Lower lobe of right lung (tissue), 2 donors: ENCODE data around the gene OR4K13. TPM values are rescaled to one million over a fixed set of nuclear protein-coding genes. Genes with fewer than 3 reads are reported as not detected.

Experiments
- ATAC-seq, 2 donors: fragments of 200-7000 bp; cut with Tn5 transposase; one replicate each; pipeline ENCODE4 v1.9.1; 2020 to 2022; ENCODE audit warnings: mild to moderate bottlenecking in 2 of 2, moderate library complexity in 2 of 2
- DNase-seq: peaks from one replicate; pipeline ENCODE4 v3.0.0-alpha.2; 2020
- H3K27ac ChIP-seq: fragments of 200-600 bp; one replicate; pipeline ENCODE4 v1.8.0; 2022
- H3K27me3 ChIP-seq: fragments of 200-600 bp; one replicate; pipeline ENCODE4 v1.8.0; 2022; ENCODE audit warnings: low read depth
- H3K36me3 ChIP-seq: fragments of 200-600 bp; one replicate; pipeline ENCODE4 v1.8.0; 2022; ENCODE audit warnings: mild to moderate bottlenecking
- H3K4me1 ChIP-seq: fragments of 200-600 bp; one replicate; pipeline ENCODE4 v1.8.0; 2022
- H3K4me3 ChIP-seq: fragments of 200-600 bp; one replicate; pipeline ENCODE4 v1.8.0; 2022; ENCODE audit warnings: mild to moderate bottlenecking
- H3K9me3 ChIP-seq: fragments of 200-600 bp; one replicate; pipeline ENCODE4 v1.8.0; 2022
- CTCF ChIP-seq: fragments of 200-600 bp; IDR thresholded peaks from one replicate; pipeline ENCODE4 v1.8.0; 2022; ENCODE audit warnings: antibody characterized with exemption, mild to moderate bottlenecking
- intact Hi-C: fragments of 100-400 bp; cut with DNase I; formaldehyde crosslinking; loops from one replicate; pipeline ENCODE4 v1.11.0; 2022
- total RNA-seq: library from RNA; stranded (reverse); fragmentation: NEBNext Ultra II Directional; extraction: Animal tissue kit (Norgen Biotek cat#: 25700); gene quantifications from one replicate; pipeline ENCODE4 v1.2.1, GENCODE V29; 2021
- donor health status: DM: no; HTN: yes; CAD: no; lungs with severe emphysema.

The OR4K13 gene
- total RNA-seq, 1 donor from 2014 or later = not detected

- no peak for DNase-seq
- H3K27ac ChIP-seq = no peak overlapping the region
- TF ChIP-seq CTCF = no peak
- intact Hi-C loops = no loop called here
- H3K9me3 ChIP-seq = no peaks in the 10 kb centered on the region
- H3K4me1 ChIP-seq = no peaks in the 10 kb centered on the region
- no peak for ATAC-seq
- no peak overlapping the region for H3K4me3 ChIP-seq
- no peaks in the 10 kb centered on the region for H3K36me3 ChIP-seq
- no peaks in the 10 kb centered on the region for H3K27me3 ChIP-seq
These were observed 42.4 kb downstream of the OR4K13 start for GRCh38 chr14:19993438-19993837.

Other genes with a start within 250 kb of the OR4K13 start
- gene OR4N2, start 232.3 kb downstream of the OR4K13 start, total RNA-seq = not detected
- gene OR4K2, start 160.9 kb downstream of the OR4K13 start, total RNA-seq = not detected
- not detected for gene OR4K5, start 115.4 kb downstream of the OR4K13 start, total RNA-seq
- gene OR4K1, start 105.1 kb downstream of the OR4K13 start, total RNA-seq = not detected
- not detected for gene OR4K15, start 60.4 kb downstream of the OR4K13 start, total RNA-seq
- not detected for gene OR4Q2, start 33.9 kb downstream of the OR4K13 start, total RNA-seq
- gene OR4K14, start 16.7 kb downstream of the OR4K13 start, total RNA-seq = not detected
- not detected for gene OR4L1, start 24.0 kb upstream of the OR4K13 start, total RNA-seq
- not detected for gene OR4K17, start 74.7 kb upstream of the OR4K13 start, total RNA-seq
- not detected for gene OR4N5, start 102.8 kb upstream of the OR4K13 start, total RNA-seq
- not detected for gene OR11G2, start 154.9 kb upstream of the OR4K13 start, total RNA-seq
- gene OR11H6, start 187.7 kb upstream of the OR4K13 start, total RNA-seq = not detected
- not detected for gene OR11H7, start 192.9 kb upstream of the OR4K13 start, total RNA-seq
- gene OR11H4, start 203.2 kb upstream of the OR4K13 start, total RNA-seq = not detected